ENCODE data around the gene TTLL11. TPM values are rescaled to one million over a fixed set of nuclear protein-coding genes. Genes with fewer than 3 reads are reported as not detected.

Gene TTLL11
- total and polyA plus RNA-seq, 8 donors = 5.4 to 11.6 (median 9.5) TPM

- DNase-seq = no peak
Measured at GRCh38 chr9:121838746-121839669, 254.1 kb downstream of the TTLL11 start.

DNA sequence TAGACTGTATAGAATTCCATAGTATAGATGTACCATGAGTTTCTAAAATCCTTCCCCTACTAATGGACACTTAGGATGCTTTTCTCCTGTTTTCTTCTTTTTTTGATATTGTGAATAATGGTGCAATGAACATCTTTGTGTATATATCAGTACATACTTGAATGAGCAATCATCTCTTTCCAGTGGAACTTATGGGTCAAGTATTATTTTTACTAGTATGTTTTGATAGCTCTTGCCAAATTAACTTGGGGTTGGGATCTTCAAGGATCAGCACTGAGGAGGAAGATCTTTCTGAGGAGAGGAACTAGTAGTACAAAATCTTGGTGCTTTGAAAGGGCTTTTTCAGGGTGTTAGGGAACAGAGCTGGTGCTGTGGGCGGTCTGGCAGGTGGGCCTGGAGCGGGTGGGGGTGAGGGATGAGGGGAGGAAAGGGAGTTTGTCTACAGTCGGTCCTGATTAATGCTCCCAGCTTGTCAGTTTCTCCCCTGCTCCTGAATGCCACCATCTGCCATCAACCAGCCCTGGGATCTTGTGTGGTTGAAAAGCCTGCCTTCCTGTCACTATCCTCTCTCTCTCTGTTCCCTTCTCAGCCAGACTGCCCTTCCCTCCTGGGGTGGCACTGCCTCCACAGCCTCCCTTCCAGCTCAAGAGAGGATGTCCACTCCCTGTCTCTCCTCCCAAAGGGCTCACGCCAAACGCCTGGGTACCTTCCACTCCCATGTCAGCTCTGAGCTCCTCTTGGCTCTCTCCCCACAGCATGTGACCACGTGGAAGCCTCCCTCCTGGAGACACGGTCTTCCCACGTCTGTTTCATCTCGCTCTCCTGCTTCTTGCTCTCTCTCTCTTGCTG, 255.8 kb downstream of the TTLL11 start:
- ATAC-seq = no peak
- intact Hi-C loops (cut with DNase I) = no loop called here

More at GRCh38 chr9:121838746-121839669, 254.1 kb downstream of the TTLL11 start:
- intact Hi-C loops (cut with DNase I) = no loop called here
- ATAC-seq = no peak
- H3K4me1 ChIP-seq = no peaks in the 10 kb centered on the region
- no peak overlapping the region for H3K4me3 ChIP-seq
- no peak overlapping the region for H3K27ac ChIP-seq
- H3K9me3 ChIP-seq = no peaks in the 10 kb centered on the region
- H3K36me3 ChIP-seq = no peaks in the 10 kb centered on the region
- TF ChIP-seq, protein P1, sequence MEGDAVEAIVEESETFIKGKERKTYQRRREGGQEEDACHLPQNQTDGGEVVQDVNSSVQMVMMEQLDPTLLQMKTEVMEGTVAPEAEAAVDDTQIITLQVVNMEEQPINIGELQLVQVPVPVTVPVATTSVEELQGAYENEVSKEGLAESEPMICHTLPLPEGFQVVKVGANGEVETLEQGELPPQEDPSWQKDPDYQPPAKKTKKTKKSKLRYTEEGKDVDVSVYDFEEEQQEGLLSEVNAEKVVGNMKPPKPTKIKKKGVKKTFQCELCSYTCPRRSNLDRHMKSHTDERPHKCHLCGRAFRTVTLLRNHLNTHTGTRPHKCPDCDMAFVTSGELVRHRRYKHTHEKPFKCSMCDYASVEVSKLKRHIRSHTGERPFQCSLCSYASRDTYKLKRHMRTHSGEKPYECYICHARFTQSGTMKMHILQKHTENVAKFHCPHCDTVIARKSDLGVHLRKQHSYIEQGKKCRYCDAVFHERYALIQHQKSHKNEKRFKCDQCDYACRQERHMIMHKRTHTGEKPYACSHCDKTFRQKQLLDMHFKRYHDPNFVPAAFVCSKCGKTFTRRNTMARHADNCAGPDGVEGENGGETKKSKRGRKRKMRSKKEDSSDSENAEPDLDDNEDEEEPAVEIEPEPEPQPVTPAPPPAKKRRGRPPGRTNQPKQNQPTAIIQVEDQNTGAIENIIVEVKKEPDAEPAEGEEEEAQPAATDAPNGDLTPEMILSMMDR (IDR thresholded peaks at IDR 0.05) = no peak
- no peaks in the 10 kb centered on the region for H3K27me3 ChIP-seq

GRCh38 chr9:121836366-121836885, 256.7 kb downstream of the TTLL11 start:
- no peaks in the 10 kb centered on the region for H3K36me3 ChIP-seq
- no peak overlapping the region for H3K4me3 ChIP-seq
- H3K27ac ChIP-seq = no peak overlapping the region
- no peaks in the 10 kb centered on the region for H3K9me3 ChIP-seq
- no peak for DNase-seq
- intact Hi-C loops (cut with DNase I) = no loop called here
- ATAC-seq = no peak
- TF ChIP-seq, protein P1 (IDR thresholded peaks at IDR 0.05) = no peak
- H3K4me1 ChIP-seq = no peaks in the 10 kb centered on the region
- H3K27me3 ChIP-seq = no peaks in the 10 kb centered on the region

More for the DNA sequence above, 255.8 kb downstream of the TTLL11 start:
- Histone ChIP-seq H3K36me3 (no peaks in the 10 kb centered on the region), H3K9me3 (no peaks in the 10 kb centered on the region), H3K27ac (no peak overlapping the region), H3K4me3 (no peak overlapping the region), H3K27me3 (no peaks in the 10 kb centered on the region), H3K4me1 (no peaks in the 10 kb centered on the region)
- TF ChIP-seq, protein P1 (IDR thresholded peaks at IDR 0.05) = no peak
- no peak for DNase-seq

- H3K4me3 ChIP-seq = no peak overlapping the region
- no peak overlapping the region for H3K27ac ChIP-seq
- H3K27me3 ChIP-seq = no peaks in the 10 kb centered on the region
- intact Hi-C loops (cut with DNase I) = no loop called here
- TF ChIP-seq, protein P1 (IDR thresholded peaks at IDR 0.05) = no peak
- no peak for DNase-seq
- H3K36me3 ChIP-seq = no peaks in the 10 kb centered on the region
- H3K9me3 ChIP-seq = no peaks in the 10 kb centered on the region
- H3K4me1 ChIP-seq = no peaks in the 10 kb centered on the region
- ATAC-seq = no peak
Measured at GRCh38 chr9:121835587-121836365, 257.3 kb downstream of the TTLL11 start.
